DMS153 treated with DMSO at 0.1 percent for 48 hours (cell line): ENCODE data around the gene ARHGEF28.
A peak's percentile ranks its signal among the peaks of the same experiment; 100 is the strongest.

ENCODE experiments used
- DNase-seq: peaks from one replicate; lab custom pipeline; 2025; ENCODE audit not compliant: unreplicated experiment; lab: John Stamatoyannopoulos, UW

ARHGEF28 gene

GRCh38 chr5:73777192-73777591, 151.2 kb downstream of the ARHGEF28 start:
- no peak for DNase-seq

GRCh38 chr5:73780302-73781080, 154.5 kb downstream of the ARHGEF28 start:
- DNase-seq: no peak

GRCh38 chr5:73781107-73781768, 155.2 kb downstream of the ARHGEF28 start:
- DNase-seq: no peak

GRCh38 chr5:73783828-73784227, 157.8 kb downstream of the ARHGEF28 start:
- DNase-seq: peak; percentile 4

- peak; percentile 40 for DNase-seq
Measured at GRCh38 chr5:73786043-73786831, 160.2 kb downstream of the ARHGEF28 start.

- DNase-seq: no peak
Measured at GRCh38 chr5:73789851-73790281, 163.9 kb downstream of the ARHGEF28 start.

- no peak for DNase-seq
Measured at GRCh38 chr5:73791389-73791788, 165.4 kb downstream of the ARHGEF28 start.

GRCh38 chr5:73792687-73793320, 166.8 kb downstream of the ARHGEF28 start:
- peak; percentile 3 for DNase-seq

GRCh38 chr5:73793911-73794310, 167.9 kb downstream of the ARHGEF28 start:
- DNase-seq: no peak

- peak; percentile 8 for DNase-seq
Measured at GRCh38 chr5:73796164-73797131, 170.5 kb downstream of the ARHGEF28 start.

- no peak for DNase-seq
Measured at GRCh38 chr5:73797132-73797510, 171.1 kb downstream of the ARHGEF28 start.

- DNase-seq: no peak
Measured at GRCh38 chr5:73799401-73799972, 173.5 kb downstream of the ARHGEF28 start.

- DNase-seq: no peak
Measured at GRCh38 chr5:73801686-73802085, 175.7 kb downstream of the ARHGEF28 start.

GRCh38 chr5:73805449-73805848, 179.5 kb downstream of the ARHGEF28 start:
- DNase-seq: no peak

GRCh38 chr5:73808911-73809310, 182.9 kb downstream of the ARHGEF28 start:
- DNase-seq: no peak

- DNase-seq: no peak
Measured at GRCh38 chr5:73810429-73810828, 184.4 kb downstream of the ARHGEF28 start.

GRCh38 chr5:73812457-73812856, 186.5 kb downstream of the ARHGEF28 start:
- no peak for DNase-seq

GRCh38 chr5:73812962-73813588, 187.1 kb downstream of the ARHGEF28 start:
- no peak for DNase-seq

GRCh38 chr5:73814233-73814846, 188.3 kb downstream of the ARHGEF28 start:
- DNase-seq: no peak
